ENCODE results near the gene SFI1. TPM values are rescaled to one million over a fixed set of nuclear protein-coding genes. Genes with fewer than 3 reads are reported as not detected.

The SFI1 gene
- total and polyA plus RNA-seq, 5 donors from 2014 or later = 18.6 to 300 (median 33.3) TPM

- no peaks in the 10 kb centered on the region for H3K27me3 Mint-ChIP-seq
- Histone ChIP-seq H3K4me3 (ENCODE audit: low read depth, low read length) (no peak overlapping the region), H3K27ac (ENCODE audit: insufficient read depth, low read length, poor library complexity, severe bottlenecking) (no peak overlapping the region), H3K9me3 (ENCODE audit: control insufficient read depth in 2 of 2, low read length in 2 of 2) (no peaks in the 10 kb centered on the region), H3K36me3 (ENCODE audit: control insufficient read depth, insufficient read depth, low read length) (peaks cover 67% of the 10 kb centered on the region), H3K4me1 (ENCODE audit: control insufficient read depth, insufficient read depth, low read length, poor library complexity, severe bottlenecking) (no peaks in the 10 kb centered on the region), H3K27me3 (ENCODE audit: control insufficient read depth, insufficient read depth, low read length) (no peaks in the 10 kb centered on the region)
- no peak overlapping the region for H3K27ac Mint-ChIP-seq
- H3K36me3 Mint-ChIP-seq = peaks cover 24% of the 10 kb centered on the region
- peaks cover 0 to 5% (median under 1%) of the 10 kb centered on the region in 4 donors for H3K4me1 Mint-ChIP-seq
- no peak for ATAC-seq (ENCODE audit: low read depth in 2 of 2)
- no peak overlapping the region for H3K4me3 Mint-ChIP-seq
- DNase-seq = no peak
- no peaks in the 10 kb centered on the region for H3K9me3 Mint-ChIP-seq
Observed at GRCh38 chr22:31609716-31610115, 113.4 kb downstream of the SFI1 start.

GRCh38 chr22:31610611-31611010 lies 114.3 kb downstream of the SFI1 start:
- Histone ChIP-seq H3K9me3 (ENCODE audit: control insufficient read depth in 2 of 2, low read length in 2 of 2) (no peaks in the 10 kb centered on the region), H3K36me3 (ENCODE audit: control insufficient read depth, insufficient read depth, low read length) (peaks cover 58% of the 10 kb centered on the region), H3K4me3 (ENCODE audit: low read depth, low read length) (no peak overlapping the region), H3K4me1 (ENCODE audit: control insufficient read depth, insufficient read depth, low read length, poor library complexity, severe bottlenecking) (no peaks in the 10 kb centered on the region), H3K27me3 (ENCODE audit: control insufficient read depth, insufficient read depth, low read length) (no peaks in the 10 kb centered on the region), H3K27ac (ENCODE audit: insufficient read depth, low read length, poor library complexity, severe bottlenecking) (no peak overlapping the region)
- Mint-ChIP-seq H3K27me3 (no peaks in the 10 kb centered on the region), H3K27ac (peak overlapping the region in 1 of 3 donors; percentile 69), H3K36me3 (peaks cover 23% of the 10 kb centered on the region), H3K4me3 (no peak overlapping the region), H3K9me3 (peaks cover 0 to 1% (median 0%) of the 10 kb centered on the region in 7 donors), H3K4me1 (peaks cover 0 to 7% (median 6%) of the 10 kb centered on the region in 4 donors)
- no peak for ATAC-seq (ENCODE audit: low read depth in 2 of 2)
- no peak for DNase-seq

GRCh38 chr22:31611061-31611760 lies 114.9 kb downstream of the SFI1 start:
- Histone ChIP-seq H3K27ac (ENCODE audit: insufficient read depth, low read length, poor library complexity, severe bottlenecking) (no peak overlapping the region), H3K9me3 (ENCODE audit: control insufficient read depth in 2 of 2, low read length in 2 of 2) (no peaks in the 10 kb centered on the region), H3K4me1 (ENCODE audit: control insufficient read depth, insufficient read depth, low read length, poor library complexity, severe bottlenecking) (no peaks in the 10 kb centered on the region), H3K27me3 (ENCODE audit: control insufficient read depth, insufficient read depth, low read length) (no peaks in the 10 kb centered on the region), H3K4me3 (ENCODE audit: low read depth, low read length) (no peak overlapping the region), H3K36me3 (ENCODE audit: control insufficient read depth, insufficient read depth, low read length) (peaks cover 54% of the 10 kb centered on the region)
- no peak overlapping the region for H3K4me3 Mint-ChIP-seq
- H3K27me3 Mint-ChIP-seq = no peaks in the 10 kb centered on the region
- H3K36me3 Mint-ChIP-seq = peaks cover 22% of the 10 kb centered on the region
- DNase-seq (no peak), ATAC-seq (ENCODE audit: low read depth in 2 of 2) (no peak)
- H3K27ac Mint-ChIP-seq = peak overlapping the region in 2 of 3 donors; percentile 68 to 69
- H3K9me3 Mint-ChIP-seq = peaks cover 0 to 1% (median 0%) of the 10 kb centered on the region in 7 donors
- H3K4me1 Mint-ChIP-seq = peaks cover 0 to 13% (median 11%) of the 10 kb centered on the region in 4 donors

- Mint-ChIP-seq H3K4me1 (peaks cover 0 to 14% (median 12%) of the 10 kb centered on the region in 4 donors), H3K27me3 (no peaks in the 10 kb centered on the region), H3K4me3 (no peak overlapping the region), H3K9me3 (peaks cover 0 to 1% (median 0%) of the 10 kb centered on the region in 7 donors), H3K27ac (peak overlapping the region in 2 of 3 donors; percentile 28 to 88), H3K36me3 (peaks cover 21% of the 10 kb centered on the region)
- Histone ChIP-seq H3K36me3 (ENCODE audit: control insufficient read depth, insufficient read depth, low read length) (peaks cover 50% of the 10 kb centered on the region), H3K27ac (ENCODE audit: insufficient read depth, low read length, poor library complexity, severe bottlenecking) (no peak overlapping the region), H3K4me1 (ENCODE audit: control insufficient read depth, insufficient read depth, low read length, poor library complexity, severe bottlenecking) (no peaks in the 10 kb centered on the region), H3K4me3 (ENCODE audit: low read depth, low read length) (no peak overlapping the region), H3K9me3 (ENCODE audit: control insufficient read depth in 2 of 2, low read length in 2 of 2) (no peaks in the 10 kb centered on the region), H3K27me3 (ENCODE audit: control insufficient read depth, insufficient read depth, low read length) (no peaks in the 10 kb centered on the region)
- ATAC-seq (ENCODE audit: low read depth in 2 of 2) = no peak
- DNase-seq = no peak
Observed at GRCh38 chr22:31612891-31613285, 116.6 kb downstream of the SFI1 start.

GRCh38 chr22:31613286-31613903 lies 117.1 kb downstream of the SFI1 start:
- Histone ChIP-seq H3K27me3 (ENCODE audit: control insufficient read depth, insufficient read depth, low read length) (no peaks in the 10 kb centered on the region), H3K36me3 (ENCODE audit: control insufficient read depth, insufficient read depth, low read length) (peaks cover 49% of the 10 kb centered on the region), H3K27ac (ENCODE audit: insufficient read depth, low read length, poor library complexity, severe bottlenecking) (no peak overlapping the region), H3K4me1 (ENCODE audit: control insufficient read depth, insufficient read depth, low read length, poor library complexity, severe bottlenecking) (no peaks in the 10 kb centered on the region), H3K9me3 (ENCODE audit: control insufficient read depth in 2 of 2, low read length in 2 of 2) (no peaks in the 10 kb centered on the region), H3K4me3 (ENCODE audit: low read depth, low read length) (no peak overlapping the region)
- H3K36me3 Mint-ChIP-seq = peaks cover 18% of the 10 kb centered on the region
- peak overlapping the region in 2 of 3 donors; percentile 85 to 88 for H3K27ac Mint-ChIP-seq
- peaks cover 0 to 1% (median 0%) of the 10 kb centered on the region in 7 donors for H3K9me3 Mint-ChIP-seq
- H3K27me3 Mint-ChIP-seq = no peaks in the 10 kb centered on the region
- peaks cover 0 to 14% (median 12%) of the 10 kb centered on the region in 4 donors for H3K4me1 Mint-ChIP-seq
- DNase-seq = no peak
- no peak overlapping the region for H3K4me3 Mint-ChIP-seq
- ATAC-seq (ENCODE audit: low read depth in 2 of 2) = no peak

- H3K36me3 Mint-ChIP-seq = peaks cover 23% of the 10 kb centered on the region
- peaks cover 0 to 1% (median 0%) of the 10 kb centered on the region in 7 donors for H3K9me3 Mint-ChIP-seq
- Histone ChIP-seq H3K9me3 (ENCODE audit: control insufficient read depth in 2 of 2, low read length in 2 of 2) (no peaks in the 10 kb centered on the region), H3K4me1 (ENCODE audit: control insufficient read depth, insufficient read depth, low read length, poor library complexity, severe bottlenecking) (no peaks in the 10 kb centered on the region), H3K27ac (ENCODE audit: insufficient read depth, low read length, poor library complexity, severe bottlenecking) (no peak overlapping the region), H3K4me3 (ENCODE audit: low read depth, low read length) (no peak overlapping the region), H3K36me3 (ENCODE audit: control insufficient read depth, insufficient read depth, low read length) (peaks cover 51% of the 10 kb centered on the region), H3K27me3 (ENCODE audit: control insufficient read depth, insufficient read depth, low read length) (no peaks in the 10 kb centered on the region)
- DNase-seq (no peak), ATAC-seq (ENCODE audit: low read depth in 2 of 2) (no peak)
- no peaks in the 10 kb centered on the region for H3K27me3 Mint-ChIP-seq
- peak overlapping the region in 2 of 3 donors; percentile 21 to 85 for H3K27ac Mint-ChIP-seq
- peaks cover 0 to 14% (median 12%) of the 10 kb centered on the region in 4 donors for H3K4me1 Mint-ChIP-seq
- H3K4me3 Mint-ChIP-seq = no peak overlapping the region
Observed at GRCh38 chr22:31613904-31614296, 117.6 kb downstream of the SFI1 start.

DNA sequence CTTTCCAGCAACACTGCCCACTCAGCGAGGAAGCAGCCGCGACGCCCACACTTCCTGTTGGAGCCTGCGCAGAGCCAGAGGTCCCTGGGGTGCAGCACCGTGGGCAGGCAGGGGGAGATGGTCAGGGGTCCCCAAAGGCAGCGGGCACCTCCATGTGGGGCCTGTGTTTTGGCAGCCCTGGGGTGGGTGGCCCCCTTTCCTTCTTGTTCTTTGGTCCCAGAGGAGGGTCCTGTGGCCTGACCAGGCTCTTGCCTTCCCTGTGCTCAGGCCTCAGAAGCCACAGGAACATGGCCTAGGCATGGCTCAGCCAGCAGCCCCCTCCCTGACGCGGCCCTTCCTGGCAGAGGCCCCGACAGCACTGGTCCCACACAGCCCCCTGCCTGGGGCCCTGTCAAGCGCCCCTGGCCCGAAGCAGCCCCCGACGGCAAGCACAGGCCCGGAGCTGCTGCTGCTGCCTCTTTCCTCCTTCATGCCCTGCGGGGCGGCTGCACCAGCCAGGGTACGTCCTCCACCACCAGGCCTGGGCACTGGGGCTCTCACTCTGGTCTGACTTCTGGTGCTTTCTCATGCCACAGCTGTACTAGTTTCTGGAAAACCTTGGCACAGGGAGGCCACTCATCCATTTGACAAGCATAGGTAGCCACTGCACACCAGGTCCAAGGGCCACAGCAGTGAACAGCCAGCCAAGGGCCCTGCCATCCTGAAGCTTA lies 118.6 kb downstream of the SFI1 start:
- no peaks in the 10 kb centered on the region for H3K9me3 ChIP-seq (ENCODE audit: control insufficient read depth in 2 of 2, low read length in 2 of 2)
- Mint-ChIP-seq H3K36me3 (peaks cover 27% of the 10 kb centered on the region), H3K4me1 (peaks cover 0 to 14% (median 12%) of the 10 kb centered on the region in 4 donors), H3K4me3 (peak overlapping the region in 1 of 4 donors; percentile 32), H3K9me3 (peaks cover 0 to 1% (median 0%) of the 10 kb centered on the region in 7 donors), H3K27me3 (no peaks in the 10 kb centered on the region), H3K27ac (peak overlapping the region; percentile 63 to 85 (median 68))
- DNase-seq (no peak), ATAC-seq (ENCODE audit: low read depth in 2 of 2) (no peak)
- no peaks in the 10 kb centered on the region for H3K4me1 ChIP-seq (ENCODE audit: control insufficient read depth, insufficient read depth, low read length, poor library complexity, severe bottlenecking)
- peaks cover 50% of the 10 kb centered on the region for H3K36me3 ChIP-seq (ENCODE audit: control insufficient read depth, insufficient read depth, low read length)
- no peak overlapping the region for H3K4me3 ChIP-seq (ENCODE audit: low read depth, low read length)
- no peak overlapping the region for H3K27ac ChIP-seq (ENCODE audit: insufficient read depth, low read length, poor library complexity, severe bottlenecking)
- no peaks in the 10 kb centered on the region for H3K27me3 ChIP-seq (ENCODE audit: control insufficient read depth, insufficient read depth, low read length)

Measured in CD4-positive, CD25-positive, alpha-beta regulatory T cell (primary cell).